Mesangial cell (primary cell): ENCODE measurements around the gene LTB4R. TPM values are rescaled to one million over a fixed set of nuclear protein-coding genes. Genes with fewer than 3 reads are reported as not detected.

Experiments used
- total RNA-seq: library from RNA; depleted of rRNA; stranded (reverse); fragments of >200 nt; gene quantifications from 2 replicates; pipeline ENCODE4 v1.2.3, GENCODE V29; 2015

LTB4R gene
- 0.98 and 1.9 TPM in 2 replicates for total RNA-seq

GRCh38 chr14:24310646-24311604 lies at the start of gene LTB4R:
LTB4R (plus strand) TSS chr14:24311502; CDS start chr14:24315652, 4,150 bp downstream.

GRCh38 chr14:24262821-24263733 lies 48.2 kb upstream of the LTB4R start, which contains the start of gene TGM1:
TGM1 (minus strand) TSS chr14:24263177; CDS start chr14:24262352, 825 bp downstream.

GRCh38 chr14:24271134-24271833 lies 40.0 kb upstream of the LTB4R start, which contains the start of gene RABGGTA:
RABGGTA (minus strand) TSS chr14:24271597; CDS start chr14:24271115, 482 bp downstream.

GRCh38 chr14:24299255-24300191 lies 11.8 kb upstream of the LTB4R start, which contains the start of the genes DHRS1 and NOP9:
DHRS1 (minus strand) TSS chr14:24299780; CDS start chr14:24299106, 674 bp downstream.
NOP9 (plus strand) TSS chr14:24299850; CDS start chr14:24299955, 105 bp downstream.

GRCh38 chr14:24307575-24308341 lies 3.5 kb upstream of the LTB4R start, which contains the start of gene CIDEB:
CIDEB (minus strand) TSS chr14:24307977; CDS start chr14:24307858, 119 bp downstream.

GRCh38 chr14:24309538-24310264 lies 1.6 kb upstream of the LTB4R start, which contains the start of gene LTB4R2:
LTB4R2 (plus strand) TSS chr14:24310140; CDS start chr14:24310665, 525 bp downstream.

GRCh38 chr14:24334431-24335291 lies 23.4 kb downstream of the LTB4R start, which contains the start of gene ADCY4:
ADCY4 (minus strand) TSS chr14:24335071; CDS start chr14:24334652, 419 bp downstream.

GRCh38 chr14:24339284-24340151 lies 28.2 kb downstream of the LTB4R start, which contains the start of gene RIPK3:
RIPK3 (minus strand) TSS chr14:24339991; CDS start chr14:24339826, 165 bp downstream.

Other genes with a start within 250 kb of the LTB4R start
- not detected in 2 replicates for gene CPNE6, start 239.9 kb upstream of the LTB4R start, total RNA-seq
- gene PCK2, start 217.2 kb upstream of the LTB4R start, total RNA-seq, result 65.0 and 80.9 TPM in 2 replicates
- gene DCAF11, start 196.7 kb upstream of the LTB4R start, total RNA-seq, result 38.0 and 68.5 TPM in 2 replicates
- gene NRL, start 196.6 kb upstream of the LTB4R start, total RNA-seq, result 3.4 and 3.5 TPM in 2 replicates
- 0.13 TPM in 1 of 2 replicates, not detected in the other for gene FITM1, start 180.8 kb upstream of the LTB4R start, total RNA-seq
- 139 and 159 TPM in 2 replicates for gene PSME1, start 175.3 kb upstream of the LTB4R start, total RNA-seq
- gene EMC9, start 169.9 kb upstream of the LTB4R start, total RNA-seq, result 10.3 and 38.1 TPM in 2 replicates
- 64.3 and 68.9 TPM in 2 replicates for gene PSME2, start 164.9 kb upstream of the LTB4R start, total RNA-seq
- gene RNF31, start 164.0 kb upstream of the LTB4R start, total RNA-seq, result 34.9 and 54.6 TPM in 2 replicates
- 24.6 and 85.1 TPM in 2 replicates for gene IRF9, start 150.2 kb upstream of the LTB4R start, total RNA-seq
- gene REC8, start 139.4 kb upstream of the LTB4R start, total RNA-seq, result 151 and 228 TPM in 2 replicates
- gene IPO4, start 122.7 kb upstream of the LTB4R start, total RNA-seq, result 50.6 and 80.5 TPM in 2 replicates
- 58.7 and 75.7 TPM in 2 replicates for gene TM9SF1, start 116.1 kb upstream of the LTB4R start, total RNA-seq
- not detected in 2 replicates for gene TSSK4, start 105.8 kb upstream of the LTB4R start, total RNA-seq
- gene CHMP4A, start 98.0 kb upstream of the LTB4R start, total RNA-seq, result 20.2 and 24.4 TPM in 2 replicates
- gene MDP1, start 95.4 kb upstream of the LTB4R start, total RNA-seq, result 5.9 and 16.9 TPM in 2 replicates
- 93.6 and 135 TPM in 2 replicates for gene NEDD8, start 79.1 kb upstream of the LTB4R start, total RNA-seq
- gene GMPR2, start 78.6 kb upstream of the LTB4R start, total RNA-seq, result 42.7 and 54.6 TPM in 2 replicates
- gene TINF2, start 68.9 kb upstream of the LTB4R start, total RNA-seq, result 44.0 and 47.4 TPM in 2 replicates
- gene TGM1, start 48.3 kb upstream of the LTB4R start, total RNA-seq, result 0.65 and 0.89 TPM in 2 replicates
- gene RABGGTA, start 39.9 kb upstream of the LTB4R start, total RNA-seq, result 33.7 TPM in 2 replicates
- 19.7 and 46.5 TPM in 2 replicates for gene DHRS1, start 11.7 kb upstream of the LTB4R start, total RNA-seq
- gene NOP9, start 11.7 kb upstream of the LTB4R start, total RNA-seq, result 18.1 and 23.1 TPM in 2 replicates
- gene CIDEB, start 3.5 kb upstream of the LTB4R start, total RNA-seq, result 1.1 and 1.3 TPM in 2 replicates
- 1.1 and 1.3 TPM in 2 replicates for gene LTB4R2, start 1.4 kb upstream of the LTB4R start, total RNA-seq
- gene ADCY4, start 23.6 kb downstream of the LTB4R start, total RNA-seq, result 0.16 and 1.5 TPM in 2 replicates
- 1.1 and 1.8 TPM in 2 replicates for gene RIPK3, start 28.5 kb downstream of the LTB4R start, total RNA-seq
- gene NFATC4, start 56.7 kb downstream of the LTB4R start, total RNA-seq, result 15.3 and 30.9 TPM in 2 replicates
- gene NYNRIN, start 87.5 kb downstream of the LTB4R start, total RNA-seq, result 6.7 and 22.6 TPM in 2 replicates
- 0.65 and 1.6 TPM in 2 replicates for gene CBLN3, start 118.2 kb downstream of the LTB4R start, total RNA-seq
- gene KHNYN, start 118.5 kb downstream of the LTB4R start, total RNA-seq, result 30.3 and 36.6 TPM in 2 replicates
- gene SDR39U1, start 131.3 kb downstream of the LTB4R start, total RNA-seq, result 33.9 and 163 TPM in 2 replicates
- not detected in 2 replicates for gene CMA1, start 196.8 kb downstream of the LTB4R start, total RNA-seq